GM23338 (cell line): ENCODE measurements around the gene ID3. TPM values are rescaled to one million over a fixed set of nuclear protein-coding genes. Genes with fewer than 3 reads are reported as not detected.

Experiments
- ATAC-seq: fragments of 200-7000 bp; cut with Tn5 transposase; 3 replicates; pipeline ENCODE4 v1.9.1; 2020
- DNase-seq: peaks from one replicate; pipeline ENCODE4 v3.0.0-alpha.2; 2015; ENCODE audit warnings: low spot score
- H2AFZ ChIP-seq: fragments of 200-600 bp; sonication (generic); 2 replicates; pipeline ENCODE4 v1.8.0; 2016; ENCODE audit warnings: antibody characterized with exemption, mild to moderate bottlenecking, moderate library complexity
- H3F3A ChIP-seq: fragments of 200-600 bp; sonication (generic); replicated peaks from 2 replicates; pipeline ENCODE4 v1.8.0; 2017; ENCODE audit warnings: antibody characterized with exemption, mixed run types, low read depth
- H3K27ac ChIP-seq: fragments of 200-600 bp; sonication (generic); 2 replicates; pipeline ENCODE4 v1.6.1; 2016; ENCODE audit warnings: low read depth
- H3K27me3 ChIP-seq: fragments of 200-600 bp; sonication (generic); 2 replicates; pipeline ENCODE4 v1.8.0; 2016; ENCODE audit warnings: mild to moderate bottlenecking, mixed run types, moderate library complexity; ENCODE audit not compliant: insufficient read depth
- H3K36me3 ChIP-seq: fragments of 200-600 bp; sonication (generic); 2 replicates; pipeline ENCODE4 v1.8.0; 2016; ENCODE audit warnings: mild to moderate bottlenecking; ENCODE audit not compliant: insufficient read depth
- H3K4me1 ChIP-seq: fragments of 200-600 bp; sonication (generic); 2 replicates; pipeline ENCODE4 v1.8.0; 2016; ENCODE audit warnings: mild to moderate bottlenecking, moderate library complexity; ENCODE audit not compliant: insufficient read depth
- H3K4me2 ChIP-seq: fragments of 200-600 bp; sonication (generic); 2 replicates; pipeline ENCODE4 v1.7.1; 2017; ENCODE audit warnings: mixed run types
- H3K4me3 ChIP-seq: fragments of 200-600 bp; sonication (generic); 2 replicates; pipeline ENCODE4 v1.6.1; 2016; ENCODE audit warnings: mixed run types
- H3K79me2 ChIP-seq: fragments of 200-600 bp; sonication (generic); replicated peaks from 2 replicates; pipeline ENCODE4 v1.8.0; 2017; ENCODE audit warnings: mild to moderate bottlenecking; ENCODE audit not compliant: insufficient read depth
- H3K9me2 ChIP-seq: fragments of 200-600 bp; sonication (generic); 2 replicates; pipeline ENCODE4 v1.8.0; 2017; ENCODE audit not compliant: insufficient read depth
- H4K20me1 ChIP-seq: fragments of 200-600 bp; sonication (generic); replicated peaks from 2 replicates; pipeline ENCODE4 v1.8.0; 2017; ENCODE audit warnings: mild to moderate bottlenecking; ENCODE audit not compliant: insufficient read depth
- H3K27ac Mint-ChIP-seq: 2 replicates; pipeline ENCODE4 v1.8.0; 2020; ENCODE audit warnings: inconsistent platforms, mild to moderate bottlenecking, moderate library complexity, mixed read lengths
- H3K27me3 Mint-ChIP-seq: 3 replicates; pipeline ENCODE4 v1.8.0; 2022; ENCODE audit warnings: low read depth, mild to moderate bottlenecking, moderate library complexity, mixed read lengths, inconsistent platforms; ENCODE audit not compliant: insufficient read depth, poor library complexity
- H3K36me3 Mint-ChIP-seq: 3 replicates; pipeline ENCODE4 v1.8.0; 2021; ENCODE audit warnings: low read depth, mild to moderate bottlenecking, inconsistent platforms, moderate library complexity, mixed read lengths
- H3K4me1 Mint-ChIP-seq: 3 replicates; pipeline ENCODE4 v1.8.0; 2020; ENCODE audit warnings: mild to moderate bottlenecking, inconsistent platforms, mixed read lengths
- H3K4me3 Mint-ChIP-seq: 3 replicates; pipeline ENCODE4 v1.8.0; 2021; ENCODE audit warnings: moderate library complexity, mild to moderate bottlenecking, inconsistent platforms, mixed read lengths
- H3K9me3 Mint-ChIP-seq: 3 replicates; pipeline ENCODE4 v1.8.0; 2020; ENCODE audit warnings: moderate library complexity, mild to moderate bottlenecking, inconsistent platforms, mixed read lengths
- CREB1 ChIP-seq: fragments of 250-450 bp; sonication (Bioruptor Pico); IDR thresholded peaks from 2 replicates; pipeline ENCODE4 v1.5.0; 2020; ENCODE audit warnings: low read depth, mild to moderate bottlenecking, moderate library complexity
- CTCF ChIP-seq, 2 experiments: fragments of 200-600 bp in 1 of 2; sonication (generic) in 1 of 2; conservative IDR thresholded peaks; 2 replicates each; pipeline versions ENCODE4 v1.5.1 to v1.6.1; 2016 to 2017; ENCODE audit warnings: antibody characterized with exemption in 2 of 2, low read depth in 2 of 2, mild to moderate bottlenecking in 2 of 2, moderate library complexity in 1 of 2
- ETS1 ChIP-seq: IDR thresholded peaks from 2 replicates; pipeline ENCODE4 v1.6.1; 2016; ENCODE audit warnings: antibody characterized with exemption
- EZH2 ChIP-seq: fragments of 200-600 bp; sonication (generic); IDR thresholded peaks from one replicate; pipeline ENCODE4 v1.8.0; 2017; ENCODE audit warnings: antibody characterized with exemption, mild to moderate bottlenecking, low read depth; ENCODE audit not compliant: unreplicated experiment
- EZH2phosphoT487 ChIP-seq: fragments of 200-600 bp; sonication (generic); IDR thresholded peaks from one replicate; pipeline ENCODE4 v1.8.1; 2018; ENCODE audit warnings: antibody characterized with exemption; ENCODE audit not compliant: unreplicated experiment
- JUNB ChIP-seq: IDR thresholded peaks from one replicate; pipeline ENCODE4 v1.6.1; 2016; ENCODE audit warnings: antibody characterized with exemption; ENCODE audit not compliant: unreplicated experiment
- POLR2AphosphoS5 ChIP-seq: IDR thresholded peaks from 2 replicates; pipeline ENCODE4 v1.6.1; 2016; ENCODE audit warnings: antibody characterized with exemption, low read depth
- REST ChIP-seq: IDR thresholded peaks from one replicate; pipeline ENCODE4 v1.6.1; 2018; ENCODE audit warnings: antibody characterized with exemption; ENCODE audit not compliant: unreplicated experiment
- STAT1 ChIP-seq: IDR thresholded peaks from one replicate; pipeline ENCODE4 v1.6.1; 2016; ENCODE audit warnings: antibody characterized with exemption; ENCODE audit not compliant: unreplicated experiment
- ZNF114 ChIP-seq: fragments of 250-450 bp; sonication (Bioruptor Pico); IDR thresholded peaks from 2 replicates; pipeline ENCODE4 v1.5.0; 2020; ENCODE audit warnings: mild to moderate bottlenecking, moderate library complexity
- ZNF331 ChIP-seq: fragments of 250-450 bp; sonication (Bioruptor Pico); IDR thresholded peaks from 2 replicates; pipeline ENCODE4 v1.5.0; 2020; ENCODE audit warnings: low read depth, mild to moderate bottlenecking, moderate library complexity
- ZNF462 ChIP-seq: fragments of 250-450 bp; sonication (Bioruptor Pico); IDR thresholded peaks from 2 replicates; pipeline ENCODE4 v1.5.0; 2020; ENCODE audit warnings: mild to moderate bottlenecking, moderate library complexity
- polyA plus RNA-seq: library from polyadenylated mRNA; unstranded; fragments of >200 nt; fragmentation: Nextera tagmentation; extraction: Ambion mirVana; gene quantifications from 2 replicates; pipeline ENCODE4 v1.2.1, GENCODE V29; 2016
- total RNA-seq: library from RNA; depleted of rRNA; stranded (reverse); fragments of >200 nt; shearing (Covaris generic); gene quantifications from 2 replicates; pipeline ENCODE4 v1.2.3, GENCODE V29; 2014

Gene ID3
- total and polyA plus RNA-seq, 2 experiments from 2014 or later: 164 to 345 TPM

GRCh38 chr1:23537296-23537973 lies 21.9 kb downstream of the ID3 start:
- H3K9me2 ChIP-seq: no peaks in the 10 kb centered on the region
- peaks cover 6% of the 10 kb centered on the region; the same call in 1 of the 2 replicates for H3K4me1 ChIP-seq
- peaks cover 11% of the 10 kb centered on the region for H3K27me3 ChIP-seq
- Mint-ChIP-seq H3K9me3 (no peaks in the 10 kb centered on the region), H3K4me3 (no peak overlapping the region), H3K4me1 (peaks cover 9% of the 10 kb centered on the region), H3K36me3 (no peaks in the 10 kb centered on the region), H3K27ac (no peak overlapping the region), H3K27me3 (peaks cover 15% of the 10 kb centered on the region)
- H3F3A ChIP-seq: peaks cover 3% of the 10 kb centered on the region; the same call in 1 of the 2 replicates
- DNase-seq: no peak
- H3K36me3 ChIP-seq: no peaks in the 10 kb centered on the region
- no peak overlapping the region for H3K4me3 ChIP-seq
- TF ChIP-seq ZNF331 (CRISPR knock-in tag): no peak
- TF ChIP-seq ZNF114 (CRISPR knock-in tag): no peak
- no peak for TF ChIP-seq ETS1
- no peak for TF ChIP-seq EZH2phosphoT487
- no peak for TF ChIP-seq EZH2
- no peak for TF ChIP-seq ZNF462 (CRISPR knock-in tag)
- no peak for TF ChIP-seq POLR2AphosphoS5
- TF ChIP-seq STAT1: no peak
- TF ChIP-seq JUNB: no peak
- TF ChIP-seq CREB1: no peak
- TF ChIP-seq CTCF (conservative IDR thresholded peaks at IDR 0.05; ENCODE audit: low read depth in 2 of 2): no peak
- TF ChIP-seq REST: no peak
- H2AFZ ChIP-seq: no peak overlapping the region
- H3K79me2 ChIP-seq: no peaks in the 10 kb centered on the region
- H3K27ac ChIP-seq: no peak overlapping the region
- no peak for ATAC-seq
- no peak overlapping the region for H3K4me2 ChIP-seq
- H4K20me1 ChIP-seq: no peaks in the 10 kb centered on the region
